Neural progenitor cell (in vitro differentiated cells): ENCODE measurements around the gene ATF7IP.

ENCODE experiments used
- EZH2 ChIP-seq: fragments of 200-600 bp; sonication (generic); IDR thresholded peaks from 2 replicates; pipeline ENCODE4 v1.6.1; 2017; ENCODE audit warnings: antibody characterized with exemption, mild to moderate bottlenecking, moderate library complexity
- EZH2phosphoT487 ChIP-seq: fragments of 200-600 bp; sonication (generic); IDR thresholded peaks from 2 replicates; pipeline ENCODE4 v1.6.1; 2017; ENCODE audit warnings: antibody characterized with exemption
- TF ChIP-seq, protein P1 (sequence below): fragments of 200-600 bp; sonication (generic); IDR thresholded peaks from 2 replicates; pipeline ENCODE4 v1.5.1; 2017; ENCODE audit warnings: antibody characterized with exemption, mild to moderate bottlenecking

GRCh38 chr12:14326699-14327098, 38.8 kb upstream of the ATF7IP start:
- TF ChIP-seq, protein P1, sequence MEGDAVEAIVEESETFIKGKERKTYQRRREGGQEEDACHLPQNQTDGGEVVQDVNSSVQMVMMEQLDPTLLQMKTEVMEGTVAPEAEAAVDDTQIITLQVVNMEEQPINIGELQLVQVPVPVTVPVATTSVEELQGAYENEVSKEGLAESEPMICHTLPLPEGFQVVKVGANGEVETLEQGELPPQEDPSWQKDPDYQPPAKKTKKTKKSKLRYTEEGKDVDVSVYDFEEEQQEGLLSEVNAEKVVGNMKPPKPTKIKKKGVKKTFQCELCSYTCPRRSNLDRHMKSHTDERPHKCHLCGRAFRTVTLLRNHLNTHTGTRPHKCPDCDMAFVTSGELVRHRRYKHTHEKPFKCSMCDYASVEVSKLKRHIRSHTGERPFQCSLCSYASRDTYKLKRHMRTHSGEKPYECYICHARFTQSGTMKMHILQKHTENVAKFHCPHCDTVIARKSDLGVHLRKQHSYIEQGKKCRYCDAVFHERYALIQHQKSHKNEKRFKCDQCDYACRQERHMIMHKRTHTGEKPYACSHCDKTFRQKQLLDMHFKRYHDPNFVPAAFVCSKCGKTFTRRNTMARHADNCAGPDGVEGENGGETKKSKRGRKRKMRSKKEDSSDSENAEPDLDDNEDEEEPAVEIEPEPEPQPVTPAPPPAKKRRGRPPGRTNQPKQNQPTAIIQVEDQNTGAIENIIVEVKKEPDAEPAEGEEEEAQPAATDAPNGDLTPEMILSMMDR: no peak
- TF ChIP-seq EZH2 (no peak), EZH2phosphoT487 (no peak)
